ENCODE data around the gene BORCS8.

- TF ChIP-seq EZH2 (IDR thresholded peaks at IDR 0.05; ENCODE audit: insufficient read depth, poor library complexity, severe bottlenecking) = no peak
- TF ChIP-seq EZH2phosphoT487 (IDR thresholded peaks at IDR 0.05; ENCODE audit: insufficient read depth, low read depth) = no peak
Measured at GRCh38 chr19:19212916-19213315, 21.0 kb upstream of the BORCS8 start.

Data from GM23248 (cell line).